ENCODE data around the gene CCDC171. TPM values are rescaled to one million over a fixed set of nuclear protein-coding genes. Genes with fewer than 3 reads are reported as not detected.

CCDC171 gene
- polyA plus RNA-seq (2011; rRNA removed) (0.72 and 0.81 TPM in 2 replicates), polyA minus RNA-seq (2011; rRNA and poly(A)+ RNA removed) (2.3 and 3.1 TPM in 2 replicates)

DNA sequence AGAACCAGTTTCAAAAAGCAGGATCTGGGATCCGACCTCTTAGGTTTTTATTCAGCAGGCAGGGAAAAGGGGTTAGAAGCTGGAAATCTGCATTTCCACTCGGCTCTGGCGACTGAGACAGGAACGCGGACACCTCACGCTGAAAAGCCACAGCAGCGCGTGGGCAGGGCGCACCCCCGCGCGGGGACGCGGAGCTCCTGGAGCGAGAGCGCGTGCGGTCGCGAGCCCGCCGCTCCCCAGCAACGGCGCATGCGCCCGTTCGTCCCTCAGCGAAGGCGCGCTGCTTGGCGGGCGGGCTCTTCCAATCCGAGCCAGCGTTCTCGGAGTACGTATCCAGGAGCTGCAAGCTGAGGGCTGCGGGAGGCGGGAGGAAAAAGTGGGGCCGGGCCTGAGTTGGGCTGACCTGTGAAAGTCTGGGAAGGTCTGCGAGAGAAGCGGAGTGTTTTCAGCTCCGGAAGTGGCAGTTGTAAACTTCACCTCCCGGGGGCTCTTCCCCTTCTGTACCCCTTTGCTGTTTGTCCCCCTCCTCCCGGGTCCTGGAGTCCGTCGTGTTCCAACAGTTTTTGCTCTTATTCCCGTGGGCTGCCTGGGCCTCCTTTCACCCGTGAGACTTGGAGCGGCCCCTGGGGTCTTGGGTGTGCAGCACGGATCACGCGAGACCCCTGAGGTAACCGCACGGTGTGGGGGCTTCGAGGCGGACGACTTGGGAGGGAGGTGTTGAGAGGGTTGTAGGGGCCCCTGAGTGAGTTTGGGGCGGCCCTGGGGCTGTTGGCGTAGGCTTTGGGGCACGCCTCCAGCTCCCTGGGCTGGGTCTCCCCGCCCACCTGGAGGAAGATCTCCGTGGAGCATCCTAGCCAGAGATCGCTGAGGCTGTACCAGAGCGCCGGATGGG is at the start of gene CCDC171:
Gene CCDC171 (plus strand): TSS at position 408 of the 892 bp plus-strand sequence. CDS start 11,046 bp downstream, outside the sequence.
- Histone ChIP-seq H3K27me3 (ENCODE audit: control insufficient read depth, insufficient read depth, low read length) (no peaks in the 10 kb centered on the region), H3K27ac (ENCODE audit: low read depth, low read length) (peak within 1 kb of the TSS; percentile 84), H3K9me3 (ENCODE audit: control insufficient read depth, insufficient read depth, low read length) (no peaks in the 10 kb centered on the region), H3K4me3 (ENCODE audit: low read depth, low read length) (peak within 1 kb of the TSS; percentile 81)
- TF ChIP-seq, protein P1, sequence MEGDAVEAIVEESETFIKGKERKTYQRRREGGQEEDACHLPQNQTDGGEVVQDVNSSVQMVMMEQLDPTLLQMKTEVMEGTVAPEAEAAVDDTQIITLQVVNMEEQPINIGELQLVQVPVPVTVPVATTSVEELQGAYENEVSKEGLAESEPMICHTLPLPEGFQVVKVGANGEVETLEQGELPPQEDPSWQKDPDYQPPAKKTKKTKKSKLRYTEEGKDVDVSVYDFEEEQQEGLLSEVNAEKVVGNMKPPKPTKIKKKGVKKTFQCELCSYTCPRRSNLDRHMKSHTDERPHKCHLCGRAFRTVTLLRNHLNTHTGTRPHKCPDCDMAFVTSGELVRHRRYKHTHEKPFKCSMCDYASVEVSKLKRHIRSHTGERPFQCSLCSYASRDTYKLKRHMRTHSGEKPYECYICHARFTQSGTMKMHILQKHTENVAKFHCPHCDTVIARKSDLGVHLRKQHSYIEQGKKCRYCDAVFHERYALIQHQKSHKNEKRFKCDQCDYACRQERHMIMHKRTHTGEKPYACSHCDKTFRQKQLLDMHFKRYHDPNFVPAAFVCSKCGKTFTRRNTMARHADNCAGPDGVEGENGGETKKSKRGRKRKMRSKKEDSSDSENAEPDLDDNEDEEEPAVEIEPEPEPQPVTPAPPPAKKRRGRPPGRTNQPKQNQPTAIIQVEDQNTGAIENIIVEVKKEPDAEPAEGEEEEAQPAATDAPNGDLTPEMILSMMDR (IDR thresholded peaks at IDR 0.05; ENCODE audit: low read depth, low read length), result no peak
- ChIA-PET POLR2A (interaction anchor here (0.6 to 1.6 kb wide), 5 partner anchors 10 to 53 kb away, joined by 3 to 14 read pairs (median 8); partner anchors contain the start of gene PSIP1), CTCF (interaction anchor here (0.6 to 1.2 kb wide), 11 partner anchors 12 to 397 kb away, joined by 3 to 7 read pairs (median 3); no protein-coding TSS in a partner anchor)
- peak; percentile 92 for DNase-seq (ENCODE audit: low read depth, low spot score)

DNA sequence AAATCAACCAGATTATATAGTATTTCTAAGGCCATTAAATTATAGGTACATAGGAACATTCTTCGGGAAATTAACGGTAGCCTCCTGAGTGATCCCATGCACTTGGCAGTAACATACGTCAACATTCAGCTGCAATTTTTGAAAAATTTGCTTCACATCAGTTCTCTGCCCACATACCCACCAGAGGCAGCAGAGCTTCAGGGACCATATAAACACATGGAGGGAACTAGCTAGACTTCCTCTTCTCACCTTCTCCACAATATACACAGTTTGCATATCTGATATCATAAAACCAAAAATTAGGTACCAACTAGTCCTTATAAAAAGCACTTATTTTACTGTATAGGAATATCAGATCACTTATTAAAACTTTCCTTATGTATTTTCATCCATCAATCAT is 46.9 kb upstream of the CCDC171 start:
- ChIA-PET POLR2A (no interaction called here), CTCF (interaction anchor here (0.6 kb wide), 1 partner anchor 104 kb away, joined by 3 read pairs; no protein-coding TSS in a partner anchor)
- Histone ChIP-seq H3K4me3 (ENCODE audit: low read depth, low read length) (no peak overlapping the region), H3K9me3 (ENCODE audit: control insufficient read depth, insufficient read depth, low read length) (no peaks in the 10 kb centered on the region), H3K27me3 (ENCODE audit: control insufficient read depth, insufficient read depth, low read length) (no peaks in the 10 kb centered on the region), H3K27ac (ENCODE audit: low read depth, low read length) (no peak overlapping the region)
- no peak for DNase-seq (ENCODE audit: low read depth, low spot score)
- TF ChIP-seq, protein P1 (IDR thresholded peaks at IDR 0.05; ENCODE audit: low read depth, low read length), result no peak

DNA sequence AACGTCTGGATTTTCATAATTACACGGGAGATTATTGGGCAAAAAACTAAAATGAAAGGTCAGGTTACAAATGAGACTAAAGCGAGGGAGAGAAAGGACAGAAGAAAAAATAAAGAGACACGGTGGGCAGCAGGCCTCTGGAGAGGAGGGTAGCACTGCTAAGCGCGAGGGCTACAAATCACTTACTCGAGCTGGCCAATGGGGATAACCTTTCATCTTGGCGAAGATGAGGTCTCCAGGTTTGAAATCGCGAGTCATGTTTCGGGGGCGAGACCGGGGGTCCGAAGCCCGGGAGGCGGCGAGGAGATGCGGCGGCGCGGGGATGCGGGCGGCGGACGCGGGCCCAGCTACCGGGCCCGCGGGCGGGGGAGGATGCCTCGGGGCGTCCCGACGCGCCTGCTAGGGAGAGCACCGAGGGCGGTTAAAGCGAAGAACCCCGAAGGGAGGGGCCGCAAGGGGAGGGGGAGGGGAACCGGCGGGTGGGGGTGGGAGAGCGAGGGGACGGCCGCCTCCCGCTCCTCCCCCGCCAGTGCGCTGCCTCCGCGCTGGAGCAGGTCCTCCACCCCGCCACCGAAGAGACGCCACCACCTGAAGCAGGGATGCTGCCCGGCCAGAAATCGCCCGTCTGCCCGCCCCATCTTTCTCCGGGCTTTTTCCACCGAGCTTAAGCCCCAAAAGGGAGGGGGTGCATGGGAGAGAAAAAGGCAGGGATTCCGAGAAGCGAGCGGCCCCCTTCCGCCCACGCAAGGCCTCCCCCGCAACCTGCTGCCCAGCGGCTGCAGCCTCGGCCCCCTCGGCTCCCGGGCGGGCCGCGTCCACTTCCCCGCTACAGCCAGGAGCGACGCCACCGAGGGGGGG is 42.7 kb upstream of the CCDC171 start:
- Histone ChIP-seq H3K4me3 (ENCODE audit: low read depth, low read length) (peak overlapping the region; percentile 91), H3K27ac (ENCODE audit: low read depth, low read length) (no peak overlapping the region), H3K27me3 (ENCODE audit: control insufficient read depth, insufficient read depth, low read length) (no peaks in the 10 kb centered on the region), H3K9me3 (ENCODE audit: control insufficient read depth, insufficient read depth, low read length) (no peaks in the 10 kb centered on the region)
- CTCF ChIA-PET, result interaction anchor here (0.6 to 0.9 kb wide), 3 partner anchors 13 to 298 kb away, joined by 4 read pairs; no protein-coding TSS in a partner anchor
- no peak for DNase-seq (ENCODE audit: low read depth, low spot score)
- POLR2A ChIA-PET, result interaction anchor here (1.0 to 2.2 kb wide), 3 partner anchors 9 to 307 kb away, joined by 3 to 14 read pairs (median 5); partner anchors contain the start of gene CCDC171
- TF ChIP-seq, protein P1 (IDR thresholded peaks at IDR 0.05; ENCODE audit: low read depth, low read length), result no peak

DNA sequence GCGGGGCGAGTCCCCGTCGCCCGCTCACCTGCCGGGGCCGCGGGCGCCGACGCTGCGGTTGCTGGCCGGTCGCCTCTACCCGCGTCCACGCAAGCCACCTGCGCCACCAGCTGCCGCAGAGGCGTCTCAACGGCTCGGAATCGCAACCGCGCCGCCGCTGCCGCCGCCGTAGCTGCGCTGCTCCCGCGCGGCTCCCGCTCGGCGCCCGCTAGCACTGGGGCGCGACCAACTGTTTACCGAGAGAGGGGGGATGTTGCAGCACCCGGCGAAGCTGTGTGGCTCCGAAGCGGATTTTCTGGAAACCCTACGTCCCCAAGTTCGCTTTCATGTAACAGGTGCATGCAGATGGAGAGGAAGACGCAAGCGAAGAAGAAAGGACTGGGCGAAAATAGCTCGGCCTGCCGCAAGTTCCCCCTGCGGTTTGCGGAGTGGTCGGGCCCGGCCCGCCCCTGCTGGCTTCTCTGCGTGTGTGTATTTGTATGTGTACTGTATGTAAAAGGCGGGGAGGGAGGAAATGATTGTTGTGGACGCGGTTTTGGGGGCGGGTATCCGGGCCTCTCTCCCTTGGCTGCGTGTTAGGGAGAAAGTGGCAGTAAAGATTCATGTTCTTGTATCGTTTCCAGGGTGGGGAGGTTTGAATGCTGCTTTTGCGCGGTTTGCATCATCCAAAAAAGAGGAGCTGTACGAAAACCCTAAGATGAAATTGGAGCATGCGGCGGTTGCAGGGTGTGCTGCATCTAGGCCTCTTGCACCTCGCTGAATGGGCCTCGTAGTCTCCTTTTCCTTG is 41.9 kb upstream of the CCDC171 start, which contains the start of gene PSIP1:
Gene PSIP1 (minus strand): TSS at position 182 of the 787 bp plus-strand sequence. CDS start 782 bp downstream, outside the sequence.
- ChIA-PET CTCF (interaction anchor here (1.0 kb wide), 1 partner anchor 96 kb away, joined by 4 read pairs; no protein-coding TSS in a partner anchor), POLR2A (interaction anchor here (0.6 to 2.2 kb wide), 4 partner anchors 10 to 308 kb away, joined by 3 to 14 read pairs (median 6); partner anchors contain the start of gene CCDC171)
- Histone ChIP-seq H3K27ac (ENCODE audit: low read depth, low read length) (peak within 1 kb of the TSS; percentile 90), H3K9me3 (ENCODE audit: control insufficient read depth, insufficient read depth, low read length) (no peaks in the 10 kb centered on the region), H3K4me3 (ENCODE audit: low read depth, low read length) (peak within 1 kb of the TSS; percentile 91), H3K27me3 (ENCODE audit: control insufficient read depth, insufficient read depth, low read length) (no peaks in the 10 kb centered on the region)
- DNase-seq (ENCODE audit: low read depth, low spot score), result peak; percentile 65
- TF ChIP-seq, protein P1 (IDR thresholded peaks at IDR 0.05; ENCODE audit: low read depth, low read length), result no peak
